Kidney (tissue), 14 donors: ENCODE data around the gene CHKB. TPM values are rescaled to one million over a fixed set of nuclear protein-coding genes. Genes with fewer than 3 reads are reported as not detected.

ENCODE experiments used
- DNase-seq, 5 donors: peaks; one replicate each; pipeline ENCODE4 v3.0.0-alpha.2; 2013 to 2020
- FAIRE-seq: peaks from 2 replicates; lab custom pipeline; 2012; peaks lifted over from hg19 to GRCh38; lab: Jason Lieb, UNC
- H3K27ac ChIP-seq, 2 donors: one replicate each; pipeline ENCODE4 v1.7.0; 2013; ENCODE audit warnings: low read depth in 2 of 2, low read length in 2 of 2, inconsistent platforms in 1 of 2
- H3K27me3 ChIP-seq: one replicate; pipeline ENCODE4 v1.7.1; 2013; ENCODE audit warnings: low read length, inconsistent platforms; ENCODE audit not compliant: control insufficient read depth, insufficient read depth
- H3K36me3 ChIP-seq, 3 donors: one replicate each; pipeline versions ENCODE4 v1.7.0 to v1.7.1; 2013; ENCODE audit warnings: low read length in 3 of 3, control low read depth in 1 of 3, inconsistent platforms in 1 of 3; ENCODE audit not compliant: insufficient read depth in 3 of 3, control insufficient read depth in 2 of 3
- H3K4me1 ChIP-seq, 3 donors: one replicate each; pipeline versions ENCODE4 v1.7.0 to v1.7.1; 2013; ENCODE audit warnings: low read length in 3 of 3, inconsistent platforms in 1 of 3, low read depth in 1 of 3; ENCODE audit not compliant: control insufficient read depth in 2 of 3, insufficient read depth in 2 of 3
- H3K4me3 ChIP-seq, 3 donors: one replicate each; pipeline versions ENCODE4 v1.7.0 to v1.8.1; 2013; ENCODE audit warnings: low read length in 3 of 3, control low read depth in 1 of 3, inconsistent platforms in 1 of 3
- H3K9ac ChIP-seq, 3 donors: one replicate each; pipeline versions ENCODE4 v1.7.0 to v1.7.1; 2013; ENCODE audit warnings: low read length in 3 of 3, control low read depth in 1 of 3, inconsistent platforms in 1 of 3
- H3K9me3 ChIP-seq, 3 donors: one replicate each; pipeline versions ENCODE4 v1.7.0 to v1.7.1; 2013; ENCODE audit warnings: low read length in 3 of 3, control low read depth in 1 of 3, inconsistent platforms in 1 of 3; ENCODE audit not compliant: control insufficient read depth in 2 of 3, insufficient read depth in 1 of 3
- CTCF ChIP-seq: IDR thresholded peaks from 3 replicates; pipeline ENCODE4 v1.5.1; 2012; ENCODE audit warnings: mild to moderate bottlenecking, moderate library complexity, borderline replicate concordance; ENCODE audit not compliant: insufficient read depth; ENCODE audit errors: extremely low read depth
- intact Hi-C: fragments of 100-400 bp; cut with DNase I; formaldehyde crosslinking; loops from one replicate; pipeline ENCODE4 v1.11.1; 2022
- polyA plus RNA-seq: library from polyadenylated mRNA; stranded (reverse); fragments of 350-450 nt; fragmentation: Illumina TruSeq; extraction: RNeasy Lipid Tissue Mini Kit (QIAGEN cat#74804); gene quantifications from one replicate; pipeline ENCODE4 v1.2.3, GENCODE V29; 2014; ENCODE audit warnings: low read depth, low replicate concordance; ENCODE audit not compliant: insufficient read depth
- total RNA-seq: library from RNA; stranded (reverse); fragmentation: NEBNext Ultra II Directional; extraction: Animal tissue kit (Norgen Biotek cat#: 25700); gene quantifications from one replicate; pipeline ENCODE4 v1.2.1, GENCODE V29; 2021
- donor health status: control.
- donor health status: control.
- donor health status: control.
- donor health status: control.
- donor health status: control.
- donor health status: DM: yes; HTN: yes; CAD: no.
- donor health status: Normal renal cell carcinoma (clear cell type).

CHKB gene
- total and polyA plus RNA-seq, 2 donors from 2014 or later, result 73.0 to 91.7 TPM

- Histone ChIP-seq H3K9ac (no peak overlapping the region), H3K36me3 (no peaks in the 10 kb centered on the region), H3K4me3 (no peak overlapping the region), H3K9me3 (no peaks in the 10 kb centered on the region), H3K27ac (no peak overlapping the region), H3K4me1 (peaks cover 0 to 2% (median 0%) of the 10 kb centered on the region in 3 donors), H3K27me3 (peaks cover 18% of the 10 kb centered on the region)
- intact Hi-C loops, result no loop called here
- no peak for FAIRE-seq
- peak in 1 of 5 donors; percentile 61 for DNase-seq
- no peak for TF ChIP-seq CTCF
Measured at GRCh38 chr22:50603511-50604255, 21.0 kb upstream of the CHKB start.

- no peak for FAIRE-seq
- Histone ChIP-seq H3K9ac (no peak overlapping the region), H3K9me3 (no peaks in the 10 kb centered on the region), H3K4me3 (no peak overlapping the region), H3K27ac (no peak overlapping the region), H3K4me1 (peaks cover 0 to 2% (median 0%) of the 10 kb centered on the region in 3 donors), H3K36me3 (no peaks in the 10 kb centered on the region), H3K27me3 (peaks cover 18% of the 10 kb centered on the region)
- intact Hi-C loops, result no loop called here
- TF ChIP-seq CTCF, result no peak
- DNase-seq, result no peak
Measured at GRCh38 chr22:50602338-50602700, 19.7 kb upstream of the CHKB start.

GRCh38 chr22:50601669-50602337, 19.2 kb upstream of the CHKB start:
- no peak for TF ChIP-seq CTCF
- peak in 1 of 5 donors; percentile 48 for DNase-seq
- Histone ChIP-seq H3K36me3 (no peaks in the 10 kb centered on the region), H3K9ac (no peak overlapping the region), H3K27ac (no peak overlapping the region), H3K4me1 (peaks cover 0 to 2% (median 0%) of the 10 kb centered on the region in 3 donors), H3K4me3 (no peak overlapping the region), H3K27me3 (peaks cover 18% of the 10 kb centered on the region), H3K9me3 (no peaks in the 10 kb centered on the region)
- FAIRE-seq, result no peak
- intact Hi-C loops, result no loop called here
